Measurements from ENCODE around the gene OR6K2.
"Not testable (repeated sequence)": the region's sequence is repeated elsewhere in the genome, so short reads cannot be mapped to it uniquely, and the experiment has no call there.

OR6K2 gene

GRCh38 chr1:158700552-158700951 lies at the start of gene OR6K2:
TSS of gene OR6K2 (minus strand) at chr1:158700652. CDS start at chr1:158700652, 0 bp downstream.
- DNase-seq, result no peak

GRCh38 chr1:158735848-158736247 lies 35.4 kb upstream of the OR6K2 start:
- DNase-seq, result no peak

GRCh38 chr1:158732524-158732923 lies 32.1 kb upstream of the OR6K2 start:
- DNase-seq, result no peak

- no peak for DNase-seq
Measured at GRCh38 chr1:158731707-158732106, 31.3 kb upstream of the OR6K2 start.

GRCh38 chr1:158730453-158730852 lies 30.0 kb upstream of the OR6K2 start:
- no peak for DNase-seq

- DNase-seq, result no peak
Measured at GRCh38 chr1:158728510-158729225, 28.2 kb upstream of the OR6K2 start.

GRCh38 chr1:158724442-158724841 lies 24.0 kb upstream of the OR6K2 start:
- no peak for DNase-seq

- no peak for DNase-seq
Measured at GRCh38 chr1:158720620-158721019, 20.2 kb upstream of the OR6K2 start, which contains the start of gene OR6K3. TSS of gene OR6K3 (minus strand) at chr1:158720720. CDS start at chr1:158718115, 2,605 bp downstream.

- DNase-seq, result no peak
Measured at GRCh38 chr1:158719664-158720063, 19.2 kb upstream of the OR6K2 start.

- no peak for DNase-seq
Measured at GRCh38 chr1:158717344-158717743, 16.9 kb upstream of the OR6K2 start.

- DNase-seq, result no peak
Measured at GRCh38 chr1:158716335-158716734, 15.9 kb upstream of the OR6K2 start.

- no peak for DNase-seq
Measured at GRCh38 chr1:158714754-158715153, 14.3 kb upstream of the OR6K2 start.

- no peak for DNase-seq
Measured at GRCh38 chr1:158711098-158711497, 10.6 kb upstream of the OR6K2 start.

GRCh38 chr1:158706096-158706495 lies 5.6 kb upstream of the OR6K2 start:
- no peak for DNase-seq

- no peak for DNase-seq
Measured at GRCh38 chr1:158694596-158694995, 5.9 kb downstream of the OR6K2 start.

- no peak for DNase-seq
Measured at GRCh38 chr1:158692356-158692755, 8.1 kb downstream of the OR6K2 start.

GRCh38 chr1:158691907-158692306 lies 8.5 kb downstream of the OR6K2 start:
- no peak for DNase-seq

- DNase-seq, result not testable (repeated sequence)
Measured at GRCh38 chr1:158691149-158691548, 9.3 kb downstream of the OR6K2 start.

- no peak for DNase-seq
Measured at GRCh38 chr1:158689875-158690274, 10.6 kb downstream of the OR6K2 start.

GRCh38 chr1:158689110-158689509 lies 11.3 kb downstream of the OR6K2 start:
- DNase-seq, result no peak

- not testable (repeated sequence) for DNase-seq
Measured at GRCh38 chr1:158688343-158688742, 12.1 kb downstream of the OR6K2 start.

- DNase-seq, result no peak
Measured at GRCh38 chr1:158687037-158687436, 13.4 kb downstream of the OR6K2 start.

- DNase-seq, result peak; percentile 48 to 63
Measured at GRCh38 chr1:158686111-158687009, 14.1 kb downstream of the OR6K2 start, which contains the start of gene SPTA1. TSS of gene SPTA1 (minus strand) at chr1:158686715. CDS start at chr1:158686517, 198 bp downstream.

- no peak for DNase-seq
Measured at GRCh38 chr1:158685085-158685484, 15.4 kb downstream of the OR6K2 start.
